ENCODE measurements around the gene UNKL.

UNKL gene

GRCh38 chr16:1338119-1338730 lies 76.3 kb downstream of the UNKL start:
- H3K4me1 Mint-ChIP-seq = peaks cover 5% of the 10 kb centered on the region
- TF ChIP-seq CTCF (IDR thresholded peaks at IDR 0.05) = peak; percentile 47
- H3K27ac Mint-ChIP-seq = no peak overlapping the region
- DNase-seq = peak; percentile 70
- H3K4me3 Mint-ChIP-seq = no peak overlapping the region
- no peaks in the 10 kb centered on the region for H3K36me3 Mint-ChIP-seq (ENCODE audit: low read depth)
- peaks cover 69% of the 10 kb centered on the region for H3K27me3 Mint-ChIP-seq (ENCODE audit: low read depth, poor library complexity)
- H3K9me3 Mint-ChIP-seq = no peaks in the 10 kb centered on the region

GRCh38 chr16:1337486-1337885 lies 77.0 kb downstream of the UNKL start:
- H3K9me3 Mint-ChIP-seq = no peaks in the 10 kb centered on the region
- no peak for DNase-seq
- H3K27ac Mint-ChIP-seq = no peak overlapping the region
- TF ChIP-seq CTCF (IDR thresholded peaks at IDR 0.05) = no peak
- no peaks in the 10 kb centered on the region for H3K36me3 Mint-ChIP-seq (ENCODE audit: low read depth)
- H3K4me3 Mint-ChIP-seq = no peak overlapping the region
- H3K27me3 Mint-ChIP-seq (ENCODE audit: low read depth, poor library complexity) = peaks cover 66% of the 10 kb centered on the region
- no peaks in the 10 kb centered on the region for H3K4me1 Mint-ChIP-seq

- Mint-ChIP-seq H3K4me1 (peaks cover 4% of the 10 kb centered on the region), H3K27me3 (ENCODE audit: low read depth, poor library complexity) (peaks cover 70% of the 10 kb centered on the region), H3K9me3 (no peaks in the 10 kb centered on the region), H3K4me3 (no peak overlapping the region), H3K27ac (no peak overlapping the region), H3K36me3 (ENCODE audit: low read depth) (no peaks in the 10 kb centered on the region)
- TF ChIP-seq CTCF (IDR thresholded peaks at IDR 0.05) = no peak
- DNase-seq = no peak
Observed at GRCh38 chr16:1336619-1337018, 77.9 kb downstream of the UNKL start.

GRCh38 chr16:1335996-1336395 lies 78.5 kb downstream of the UNKL start:
- Mint-ChIP-seq H3K36me3 (ENCODE audit: low read depth) (no peaks in the 10 kb centered on the region), H3K27ac (no peak overlapping the region), H3K4me1 (peaks cover 9% of the 10 kb centered on the region), H3K27me3 (ENCODE audit: low read depth, poor library complexity) (peaks cover 71% of the 10 kb centered on the region), H3K4me3 (no peak overlapping the region), H3K9me3 (no peaks in the 10 kb centered on the region)
- TF ChIP-seq CTCF (IDR thresholded peaks at IDR 0.05) = no peak
- peak; percentile 69 for DNase-seq

- no peak for DNase-seq
- Mint-ChIP-seq H3K27me3 (ENCODE audit: low read depth, poor library complexity) (peaks cover 67% of the 10 kb centered on the region), H3K4me1 (peaks cover 9% of the 10 kb centered on the region), H3K27ac (no peak overlapping the region), H3K9me3 (no peaks in the 10 kb centered on the region), H3K4me3 (no peak overlapping the region), H3K36me3 (ENCODE audit: low read depth) (no peaks in the 10 kb centered on the region)
- TF ChIP-seq CTCF (IDR thresholded peaks at IDR 0.05) = no peak
Observed at GRCh38 chr16:1335211-1335971, 79.1 kb downstream of the UNKL start.

GRCh38 chr16:1334739-1335138 lies 79.8 kb downstream of the UNKL start:
- TF ChIP-seq CTCF (IDR thresholded peaks at IDR 0.05) = no peak
- Mint-ChIP-seq H3K27me3 (ENCODE audit: low read depth, poor library complexity) (peaks cover 64% of the 10 kb centered on the region), H3K36me3 (ENCODE audit: low read depth) (no peaks in the 10 kb centered on the region), H3K27ac (no peak overlapping the region), H3K4me3 (no peak overlapping the region), H3K9me3 (no peaks in the 10 kb centered on the region), H3K4me1 (peaks cover 9% of the 10 kb centered on the region)
- no peak for DNase-seq

Data from nephron progenitor cell (in vitro differentiated cells).